ENCODE data around the gene BIRC6. TPM values are rescaled to one million over a fixed set of nuclear protein-coding genes. Genes with fewer than 3 reads are reported as not detected.
"Not testable (repeated sequence)": the region's sequence is repeated elsewhere in the genome, so short reads cannot be mapped to it uniquely, and the experiment has no call there.

BIRC6 gene
- total and polyA plus RNA-seq, 2 donors (not counting 1 experiment from before 2014, with no cell fraction given), result 41.7 to 166 TPM

- intact Hi-C loops (cut with micrococcal nuclease), result no loop called here
- Mint-ChIP-seq H3K9me3 (ENCODE audit: insufficient read depth) (no peaks in the 10 kb centered on the region), H3K4me1 (peaks cover 5% of the 10 kb centered on the region), H3K27me3 (no peaks in the 10 kb centered on the region), H3K27ac (no peak overlapping the region), H3K4me3 (no peak overlapping the region)
- ChIA-PET POLR2A (no interaction called here), CTCF (no interaction called here)
- Histone ChIP-seq H3K79me2 (ENCODE audit: control insufficient read depth, insufficient read depth, low read length) (peaks cover 4% of the 10 kb centered on the region), H2AFZ (ENCODE audit: insufficient read depth, low read depth, low read length, poor library complexity, severe bottlenecking) (no peak overlapping the region), H3K4me3 (ENCODE audit: control extremely low read depth in 1 of 5, extremely low read depth in 1 of 5, insufficient read depth in 1 of 5, low read depth in 2 of 5, low read length in 4 of 5) (no peak overlapping the region), H3K4me2 (replicated peaks; ENCODE audit: low read depth, low read length, poor library complexity, severe bottlenecking) (no peak overlapping the region), H3K27me3 (replicated peaks in 1 of 4; ENCODE audit: control extremely low read depth in 1 of 4, control insufficient read depth in 3 of 4, insufficient read depth in 4 of 4, low read length in 3 of 4) (no peaks in the 10 kb centered on the region), H3K36me3 (replicated peaks in 1 of 2; ENCODE audit: control extremely low read depth in 1 of 2, control insufficient read depth in 1 of 2, extremely low read depth in 1 of 2, insufficient read depth in 2 of 2, low read length in 1 of 2) (peaks cover 10 to 19% of the 10 kb centered on the region in 2 experiments), H3K9ac (ENCODE audit: low read length) (no peak overlapping the region), H4K20me1 (ENCODE audit: control insufficient read depth, insufficient read depth, low read length, poor library complexity, severe bottlenecking) (no peaks in the 10 kb centered on the region), H3K9me3 (ENCODE audit: control extremely low read depth in 1 of 3, control insufficient read depth in 2 of 3, insufficient read depth in 1 of 3, low read length in 2 of 3) (no peaks in the 10 kb centered on the region), H3K4me1 (ENCODE audit: control insufficient read depth in 2 of 2, insufficient read depth in 2 of 2, low read length in 2 of 2) (no peaks in the 10 kb centered on the region), H3K27ac (ENCODE audit: low read length in 2 of 2) (no peak overlapping the region)
- no peak for DNase-seq
- WGBS (ENCODE audit: insufficient coverage), result 100% methylated on average over 1 of the region's 4 CpGs
- no peak for ATAC-seq (ENCODE audit: low read depth)
- no peak for TF ChIP-seq CTCF (IDR thresholded peaks at IDR 0.05)
- TF ChIP-seq EZH2 (IDR thresholded peaks at IDR 0.05; ENCODE audit: borderline replicate concordance, insufficient read depth, low read depth, low read length, poor library complexity, severe bottlenecking), result no peak
Measured at GRCh38 chr2:32456808-32457207, 100.0 kb downstream of the BIRC6 start.

- intact Hi-C loops (cut with micrococcal nuclease), result no loop called here
- peaks cover 10 to 24% of the 10 kb centered on the region in 2 experiments for H3K36me3 ChIP-seq (replicated peaks in 1 of 2; ENCODE audit: control extremely low read depth in 1 of 2, control insufficient read depth in 1 of 2, extremely low read depth in 1 of 2, insufficient read depth in 2 of 2, low read length in 1 of 2)
- TF ChIP-seq CTCF (IDR thresholded peaks at IDR 0.05) (no peak), EZH2 (IDR thresholded peaks at IDR 0.05; ENCODE audit: borderline replicate concordance, insufficient read depth, low read depth, low read length, poor library complexity, severe bottlenecking) (no peak)
- no peaks in the 10 kb centered on the region for H4K20me1 ChIP-seq (ENCODE audit: control insufficient read depth, insufficient read depth, low read length, poor library complexity, severe bottlenecking)
- H3K9ac ChIP-seq (ENCODE audit: low read length), result no peak overlapping the region
- no peaks in the 10 kb centered on the region for H3K27me3 Mint-ChIP-seq
- DNase-seq (no peak), ATAC-seq (ENCODE audit: low read depth) (no peak)
- no peak overlapping the region for H3K4me3 Mint-ChIP-seq
- H3K4me3 ChIP-seq (ENCODE audit: control extremely low read depth in 1 of 5, extremely low read depth in 1 of 5, insufficient read depth in 1 of 5, low read depth in 2 of 5, low read length in 4 of 5), result no peak overlapping the region
- peaks cover 4% of the 10 kb centered on the region for H3K79me2 ChIP-seq (ENCODE audit: control insufficient read depth, insufficient read depth, low read length)
- ChIA-PET POLR2A (no interaction called here), CTCF (no interaction called here)
- H2AFZ ChIP-seq (ENCODE audit: insufficient read depth, low read depth, low read length, poor library complexity, severe bottlenecking), result no peak overlapping the region
- H3K4me1 ChIP-seq (ENCODE audit: control insufficient read depth in 2 of 2, insufficient read depth in 2 of 2, low read length in 2 of 2), result no peaks in the 10 kb centered on the region
- no peaks in the 10 kb centered on the region for H3K27me3 ChIP-seq (replicated peaks in 1 of 4; ENCODE audit: control extremely low read depth in 1 of 4, control insufficient read depth in 3 of 4, insufficient read depth in 4 of 4, low read length in 3 of 4)
- H3K9me3 Mint-ChIP-seq (ENCODE audit: insufficient read depth), result no peaks in the 10 kb centered on the region
- no CpG with 5 or more reads among the region's 1 CpG for WGBS (ENCODE audit: insufficient coverage)
- H3K27ac Mint-ChIP-seq, result no peak overlapping the region
- H3K9me3 ChIP-seq (ENCODE audit: control extremely low read depth in 1 of 3, control insufficient read depth in 2 of 3, insufficient read depth in 1 of 3, low read length in 2 of 3), result no peaks in the 10 kb centered on the region
- no peak overlapping the region for H3K27ac ChIP-seq (ENCODE audit: low read length in 2 of 2)
- no peak overlapping the region for H3K4me2 ChIP-seq (replicated peaks; ENCODE audit: low read depth, low read length, poor library complexity, severe bottlenecking)
- H3K4me1 Mint-ChIP-seq, result peaks cover 2% of the 10 kb centered on the region
Measured at GRCh38 chr2:32457814-32458213, 101.0 kb downstream of the BIRC6 start.

- H4K20me1 ChIP-seq (ENCODE audit: control insufficient read depth, insufficient read depth, low read length, poor library complexity, severe bottlenecking); H3K4me1 ChIP-seq (ENCODE audit: control insufficient read depth in 2 of 2, insufficient read depth in 2 of 2, low read length in 2 of 2); CTCF ChIA-PET; H3K27me3 ChIP-seq (replicated peaks in 1 of 4; ENCODE audit: control extremely low read depth in 1 of 4, control insufficient read depth in 3 of 4, insufficient read depth in 4 of 4, low read length in 3 of 4); H3K27me3 Mint-ChIP-seq; H3K4me1 Mint-ChIP-seq; ATAC-seq (ENCODE audit: low read depth); H3K4me2 ChIP-seq (replicated peaks; ENCODE audit: low read depth, low read length, poor library complexity, severe bottlenecking); H3K27ac ChIP-seq (ENCODE audit: low read length in 2 of 2); intact Hi-C loops (cut with micrococcal nuclease); H3K9me3 Mint-ChIP-seq (ENCODE audit: insufficient read depth); H3K79me2 ChIP-seq (ENCODE audit: control insufficient read depth, insufficient read depth, low read length); H3K27ac Mint-ChIP-seq; H3K9me3 ChIP-seq (ENCODE audit: control extremely low read depth in 1 of 3, control insufficient read depth in 2 of 3, insufficient read depth in 1 of 3, low read length in 2 of 3); DNase-seq; H3K4me3 ChIP-seq (ENCODE audit: control extremely low read depth in 1 of 5, extremely low read depth in 1 of 5, insufficient read depth in 1 of 5, low read depth in 2 of 5, low read length in 4 of 5); H3K9ac ChIP-seq (ENCODE audit: low read length); H2AFZ ChIP-seq (ENCODE audit: insufficient read depth, low read depth, low read length, poor library complexity, severe bottlenecking); H3K4me3 Mint-ChIP-seq: not testable (repeated sequence)
- H3K36me3 ChIP-seq (replicated peaks in 1 of 2; ENCODE audit: control extremely low read depth in 1 of 2, control insufficient read depth in 1 of 2, extremely low read depth in 1 of 2, insufficient read depth in 2 of 2, low read length in 1 of 2), result peaks cover 11 to 41% of the 10 kb centered on the region in 2 experiments
- POLR2A ChIA-PET, result interaction anchor here (0.6 kb wide), 1 partner anchor 284 kb away, joined by 8 read pairs; no protein-coding TSS in a partner anchor
- WGBS (ENCODE audit: insufficient coverage), result no CpG with 5 or more reads among the region's 2 CpGs
Measured at GRCh38 chr2:32460861-32461260, 104.0 kb downstream of the BIRC6 start.
